ENCODE measurements around the gene MXD3. TPM values are rescaled to one million over a fixed set of nuclear protein-coding genes. Genes with fewer than 3 reads are reported as not detected.
A peak's percentile ranks its signal among the peaks of the same experiment; 100 is the strongest.

The MXD3 gene
- total and polyA plus RNA-seq, 7 donors: 0.80 to 4.2 (median 2.3) TPM

DNA sequence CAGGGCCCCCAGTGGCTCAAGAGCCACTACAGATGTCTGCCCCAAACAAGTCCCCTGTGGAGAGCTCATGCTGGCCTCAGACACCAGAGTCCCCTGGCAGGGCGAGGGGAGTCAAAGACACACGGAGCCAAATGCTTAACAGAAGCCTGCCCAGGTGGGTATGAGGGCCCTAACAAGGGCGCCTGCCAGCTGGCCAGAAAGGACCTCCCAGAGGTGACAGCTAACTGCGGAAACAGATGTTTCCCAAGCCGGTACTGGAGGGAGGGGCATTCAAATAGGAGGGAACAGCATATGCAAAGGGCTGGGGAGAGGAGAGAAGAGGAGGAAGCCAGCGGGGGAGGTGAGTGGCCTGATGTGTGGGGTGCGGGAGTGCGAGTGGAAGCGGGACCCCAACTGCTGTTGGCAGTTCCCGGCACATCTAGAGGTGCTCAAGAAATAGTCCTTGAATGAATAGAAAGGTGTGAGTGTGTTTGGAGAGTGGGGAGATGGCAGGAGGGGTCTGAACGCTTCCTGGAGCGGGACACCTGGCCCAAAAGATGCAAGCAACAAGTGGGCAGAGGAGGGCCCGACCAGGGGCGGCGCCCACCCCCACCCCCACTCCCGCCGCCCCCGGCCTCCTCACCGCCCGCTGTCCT is 824 bp downstream of the MXD3 start:
- Histone ChIP-seq H3K4me1 (peaks cover 32% of the 10 kb centered on the region), H3K9me3 (no peaks in the 10 kb centered on the region)
- 21 to 26% (median 25%) methylated on average over 14 to 20 of the region's 20 CpGs for WGBS, 3 donors

DNA sequence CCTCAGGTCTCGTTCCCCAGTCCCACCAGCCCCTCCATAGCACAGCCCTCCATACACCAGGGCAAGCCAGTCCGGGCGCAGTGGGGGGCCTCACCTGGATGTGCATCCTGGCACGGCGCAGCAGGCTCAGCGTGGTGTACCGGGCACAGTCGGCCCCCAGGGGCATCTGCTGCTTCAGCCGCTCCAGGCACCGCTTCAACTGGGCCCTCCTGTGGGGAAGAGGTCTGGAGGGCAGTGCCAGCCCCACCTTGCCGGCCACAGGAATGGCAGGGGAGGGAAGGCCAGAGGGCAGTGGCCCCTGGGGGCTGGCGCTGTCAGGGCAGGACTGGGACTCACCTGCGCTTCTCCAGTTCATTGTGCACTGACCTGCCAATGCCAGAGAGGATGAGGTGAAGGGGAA is 1.4 kb downstream of the MXD3 start:
- peaks cover 34% of the 10 kb centered on the region for H3K4me1 ChIP-seq
- H3K27ac ChIP-seq: peak overlapping the region; percentile 72
- no peak overlapping the region for H3K4me3 ChIP-seq
- peaks cover 0 to 22% of the 10 kb centered on the region in 2 donors for H3K36me3 ChIP-seq (ENCODE audit: insufficient read depth in 1 of 2, low read depth in 1 of 2)
- DNase-seq (peak in 1 of 2 donors; percentile 51), ATAC-seq (no peak)
- 82 to 85% (median 83%) methylated on average over 11 to 13 of the region's 13 CpGs for WGBS, 3 donors
- H3K27me3 ChIP-seq (ENCODE audit: insufficient read depth in 3 of 3, low read length in 2 of 3): no peaks in the 10 kb centered on the region
- TF ChIP-seq, protein P1, sequence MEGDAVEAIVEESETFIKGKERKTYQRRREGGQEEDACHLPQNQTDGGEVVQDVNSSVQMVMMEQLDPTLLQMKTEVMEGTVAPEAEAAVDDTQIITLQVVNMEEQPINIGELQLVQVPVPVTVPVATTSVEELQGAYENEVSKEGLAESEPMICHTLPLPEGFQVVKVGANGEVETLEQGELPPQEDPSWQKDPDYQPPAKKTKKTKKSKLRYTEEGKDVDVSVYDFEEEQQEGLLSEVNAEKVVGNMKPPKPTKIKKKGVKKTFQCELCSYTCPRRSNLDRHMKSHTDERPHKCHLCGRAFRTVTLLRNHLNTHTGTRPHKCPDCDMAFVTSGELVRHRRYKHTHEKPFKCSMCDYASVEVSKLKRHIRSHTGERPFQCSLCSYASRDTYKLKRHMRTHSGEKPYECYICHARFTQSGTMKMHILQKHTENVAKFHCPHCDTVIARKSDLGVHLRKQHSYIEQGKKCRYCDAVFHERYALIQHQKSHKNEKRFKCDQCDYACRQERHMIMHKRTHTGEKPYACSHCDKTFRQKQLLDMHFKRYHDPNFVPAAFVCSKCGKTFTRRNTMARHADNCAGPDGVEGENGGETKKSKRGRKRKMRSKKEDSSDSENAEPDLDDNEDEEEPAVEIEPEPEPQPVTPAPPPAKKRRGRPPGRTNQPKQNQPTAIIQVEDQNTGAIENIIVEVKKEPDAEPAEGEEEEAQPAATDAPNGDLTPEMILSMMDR (IDR thresholded peaks at IDR 0.05): no peak
- no peaks in the 10 kb centered on the region for H3K9me3 ChIP-seq
- intact Hi-C loops (cut with DNase I): loop anchor here (5.0 to 10.0 kb wide), 3 partner anchors 42 to 144 kb away; partner anchors contain the start of gene LMAN2 (in 1 of the 2)

More for the DNA sequence above, 824 bp downstream of the MXD3 start:
- H3K27ac ChIP-seq: no peak overlapping the region
- ATAC-seq: no peak
- no peaks in the 10 kb centered on the region for H3K27me3 ChIP-seq (ENCODE audit: insufficient read depth in 3 of 3, low read length in 2 of 3)
- peaks cover 0 to 16% of the 10 kb centered on the region in 2 donors for H3K36me3 ChIP-seq (ENCODE audit: insufficient read depth in 1 of 2, low read depth in 1 of 2)
- intact Hi-C loops (cut with DNase I): loop anchor here (5.0 to 10.0 kb wide), 3 partner anchors 41 to 144 kb away; partner anchors contain the start of gene LMAN2 (in 1 of the 2)
- H3K4me3 ChIP-seq: peak overlapping the region; percentile 73
- TF ChIP-seq, protein P1 (IDR thresholded peaks at IDR 0.05): no peak
- peak in 1 of 2 donors; percentile 54 for DNase-seq

DNA sequence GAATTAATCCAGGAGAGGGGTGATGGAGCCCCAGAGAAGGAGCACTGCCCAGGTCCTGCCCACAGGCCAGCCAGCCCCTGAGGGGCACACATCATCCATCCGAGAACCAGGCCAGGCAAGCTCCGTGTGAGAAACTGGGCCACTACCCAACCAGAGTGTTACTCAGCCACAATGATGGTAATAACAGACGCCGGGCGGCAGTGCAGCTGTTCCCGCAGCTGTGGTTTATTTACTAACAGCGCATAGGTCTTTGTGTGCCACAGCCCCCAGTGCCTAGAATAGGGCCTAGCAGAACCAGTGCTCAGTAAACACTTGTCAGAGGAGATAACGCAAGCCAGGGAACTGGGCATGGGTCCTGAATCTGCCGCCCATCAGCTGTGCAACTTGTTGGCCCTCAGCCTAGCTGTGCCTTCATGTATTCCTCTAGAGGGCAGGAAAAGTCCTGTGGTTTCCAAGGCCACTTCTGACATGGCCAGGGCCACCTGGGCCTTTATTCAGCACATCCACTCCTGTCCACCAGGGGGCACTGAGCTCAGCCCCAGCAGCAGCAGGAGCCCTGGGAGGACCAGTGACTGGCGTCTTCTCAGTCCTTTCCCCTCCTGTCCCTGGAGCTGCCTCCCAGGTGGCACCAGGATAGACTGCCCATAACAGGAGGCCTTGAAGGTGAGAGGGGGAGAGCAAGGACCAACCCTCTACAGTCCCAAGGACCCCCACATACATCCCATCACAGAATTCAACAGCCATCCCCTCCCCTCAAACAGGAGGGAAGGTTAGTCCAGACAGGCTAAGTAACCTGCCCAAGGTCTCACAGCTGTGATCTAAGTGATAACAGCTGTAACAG is 2.1 kb downstream of the MXD3 start:
- H3K4me1 ChIP-seq: peaks cover 41% of the 10 kb centered on the region
- H3K36me3 ChIP-seq (ENCODE audit: insufficient read depth in 1 of 2, low read depth in 1 of 2): peaks cover 0 to 28% of the 10 kb centered on the region in 2 donors
- DNase-seq (peak; percentile 65 to 82), ATAC-seq (peak; percentile 62 to 72 (median 66))
- H3K4me3 ChIP-seq: no peak overlapping the region
- WGBS, 3 donors: 17 to 34% (median 18%) methylated on average over 10 of the region's 10 CpGs
- intact Hi-C loops (cut with DNase I): loop anchor here (5.0 to 10.0 kb wide), 3 partner anchors 43 to 145 kb away; partner anchors contain the start of gene LMAN2 (in 1 of the 2)
- peak overlapping the region; percentile 72 for H3K27ac ChIP-seq
- H3K27me3 ChIP-seq (ENCODE audit: insufficient read depth in 3 of 3, low read length in 2 of 3): no peaks in the 10 kb centered on the region
- no peaks in the 10 kb centered on the region for H3K9me3 ChIP-seq
- TF ChIP-seq, protein P1 (IDR thresholded peaks at IDR 0.05): peak; percentile 89

DNA sequence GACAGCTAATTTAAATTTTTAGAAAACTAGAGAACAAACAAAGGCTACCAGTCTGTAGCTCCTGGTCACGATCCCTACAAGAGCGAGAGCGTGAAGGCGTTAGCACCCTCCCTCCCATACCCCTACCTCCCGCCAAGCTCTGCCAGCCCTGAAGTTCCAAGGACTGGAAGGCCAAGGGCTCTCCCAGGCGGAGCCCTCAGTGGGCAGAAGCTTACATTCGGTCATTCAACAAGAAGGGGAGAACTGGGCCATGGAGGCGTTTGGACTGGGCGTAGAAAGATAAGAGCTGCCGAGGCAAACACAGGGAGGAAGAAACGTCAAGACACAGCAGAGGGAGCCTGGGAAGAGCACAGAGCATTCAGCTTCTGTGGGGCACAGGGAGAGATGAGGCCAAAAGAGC is 3.0 kb downstream of the MXD3 start:
- Histone ChIP-seq H3K27me3 (ENCODE audit: insufficient read depth in 3 of 3, low read length in 2 of 3) (no peaks in the 10 kb centered on the region), H3K4me3 (no peak overlapping the region), H3K27ac (peak overlapping the region; percentile 72), H3K4me1 (peaks cover 45% of the 10 kb centered on the region), H3K9me3 (no peaks in the 10 kb centered on the region), H3K36me3 (ENCODE audit: insufficient read depth in 1 of 2, low read depth in 1 of 2) (peaks cover 0 to 28% of the 10 kb centered on the region in 2 donors)
- DNase-seq (no peak), ATAC-seq (no peak)
- intact Hi-C loops (cut with DNase I): no loop called here
- WGBS, 3 donors: 83 to 88% (median 84%) methylated on average over 11 of the region's 11 CpGs
- TF ChIP-seq, protein P1 (IDR thresholded peaks at IDR 0.05): no peak

Measured in psoas muscle (tissue), 8 donors.